ENCODE results near the gene RAB14.
"Not testable (repeated sequence)": the region's sequence is repeated elsewhere in the genome, so short reads cannot be mapped to it uniquely, and the experiment has no call there.

RAB14 gene

DNA sequence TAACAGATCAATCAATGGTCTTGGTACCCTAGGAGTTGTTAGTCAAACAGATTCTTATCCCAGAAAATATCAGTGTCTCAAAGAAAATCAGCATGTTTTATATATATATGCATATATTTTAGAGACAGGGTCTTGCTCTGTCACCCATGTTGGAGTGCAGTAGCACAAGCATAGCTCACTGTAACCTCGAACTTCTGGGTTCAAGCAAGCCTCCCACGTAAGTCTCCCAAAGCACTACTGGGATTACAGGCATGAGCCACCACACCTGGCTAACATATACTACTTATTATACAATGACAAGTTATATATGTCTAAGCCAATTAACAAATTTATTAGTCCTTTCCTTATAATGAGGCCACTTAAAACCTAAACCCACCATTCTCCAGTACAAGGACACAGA, 10.4 kb downstream of the RAB14 start:
- no peak for DNase-seq (ENCODE audit: low read depth)

DNA sequence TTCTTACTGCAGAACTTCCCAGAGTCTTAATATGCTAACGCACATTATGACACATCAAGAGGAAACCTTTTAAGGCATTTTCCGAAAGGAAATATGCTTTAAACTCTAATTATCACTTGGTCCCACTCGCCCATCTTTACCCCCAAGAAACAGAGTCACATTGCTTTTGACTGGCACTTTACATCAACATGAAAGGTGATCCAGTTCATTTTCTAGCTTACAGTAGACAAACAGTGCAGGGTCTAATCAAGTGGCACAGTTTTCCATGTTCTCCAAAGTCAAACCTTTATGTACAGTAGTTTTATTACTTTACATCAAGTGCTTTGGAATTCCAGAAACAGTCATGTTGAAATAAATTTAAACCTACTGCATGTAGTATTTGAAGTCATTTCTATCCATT, 12.0 kb downstream of the RAB14 start:
- DNase-seq (ENCODE audit: low read depth) = no peak

DNA sequence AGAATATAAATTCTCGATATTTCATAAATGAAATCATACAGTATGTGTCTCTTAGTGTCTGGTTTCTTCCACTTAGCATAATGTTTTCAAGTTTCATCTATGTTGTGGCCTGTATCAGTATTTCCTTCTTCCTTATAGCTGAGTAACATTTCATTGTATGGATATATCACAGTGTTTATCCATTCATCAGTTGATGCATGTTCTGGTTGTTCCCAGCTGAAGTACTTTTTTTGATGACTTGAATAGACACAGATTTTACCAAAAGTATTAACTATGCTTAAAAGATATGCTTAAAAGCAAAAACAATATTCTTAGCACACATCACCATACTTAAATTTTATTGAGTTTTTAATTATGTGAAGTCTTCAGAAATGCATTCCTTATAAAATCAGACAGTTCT, 12.7 kb downstream of the RAB14 start:
- DNase-seq (ENCODE audit: low read depth) = no peak

DNA sequence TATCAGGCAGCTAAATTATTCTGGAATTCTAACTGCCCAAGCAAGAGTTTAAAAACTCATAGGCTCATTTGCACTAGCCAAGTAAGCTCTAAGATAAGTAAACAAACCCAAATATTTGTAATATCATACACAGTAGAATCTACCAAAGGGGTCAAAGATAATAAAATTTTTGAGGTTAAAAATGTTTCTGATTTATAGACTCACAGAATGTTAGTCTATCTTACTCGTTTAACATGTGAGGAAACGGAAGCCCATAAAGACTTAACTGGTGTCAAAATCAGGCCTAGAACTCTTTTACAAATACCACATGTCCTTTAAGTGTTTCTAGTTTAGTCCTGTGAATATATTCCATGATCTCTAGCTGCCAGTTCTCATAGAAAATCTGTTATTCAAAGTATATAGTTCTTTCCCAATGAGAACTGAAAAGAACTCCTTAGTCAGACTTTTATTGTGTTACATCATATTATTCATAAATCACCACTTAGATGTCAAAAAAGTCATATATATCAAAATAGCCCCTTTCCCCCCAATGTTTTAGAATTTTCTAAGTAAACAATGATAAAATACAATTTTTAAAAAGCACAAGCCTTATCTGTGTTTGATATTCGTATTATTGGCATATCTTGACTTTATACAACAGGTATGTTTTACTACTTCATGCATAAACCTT, 13.9 kb downstream of the RAB14 start:
- no peak for DNase-seq (ENCODE audit: low read depth)

DNA sequence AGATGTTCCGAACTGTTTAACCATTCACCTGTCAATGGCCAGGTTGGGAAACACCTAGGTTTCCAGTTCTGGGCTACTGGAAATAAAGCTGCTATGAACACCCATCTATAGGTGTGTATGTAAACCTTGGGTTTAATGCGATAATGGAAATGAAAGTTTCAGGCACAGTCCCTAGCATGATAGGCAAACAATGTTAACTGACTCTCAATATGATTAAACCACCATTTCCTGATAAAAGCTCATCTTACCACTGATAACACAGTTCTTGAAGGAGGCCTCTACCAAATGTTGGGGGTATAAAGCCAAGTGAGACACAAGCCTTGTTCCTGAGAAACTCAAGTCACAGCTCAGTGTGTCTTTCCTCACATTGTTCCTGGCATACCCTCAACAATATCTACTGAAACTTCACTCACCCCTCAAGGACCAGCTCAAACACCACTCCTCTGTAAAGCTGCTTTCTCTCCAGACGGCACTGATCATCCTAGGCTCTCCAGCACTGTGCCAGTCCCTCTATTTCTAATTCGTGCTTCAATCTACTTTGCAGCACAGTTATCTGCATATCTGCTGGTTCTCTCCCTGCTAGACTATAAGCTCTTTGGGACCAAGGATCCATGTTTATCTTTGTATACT, 15.8 kb downstream of the RAB14 start:
- DNase-seq (ENCODE audit: low read depth) = no peak

DNA sequence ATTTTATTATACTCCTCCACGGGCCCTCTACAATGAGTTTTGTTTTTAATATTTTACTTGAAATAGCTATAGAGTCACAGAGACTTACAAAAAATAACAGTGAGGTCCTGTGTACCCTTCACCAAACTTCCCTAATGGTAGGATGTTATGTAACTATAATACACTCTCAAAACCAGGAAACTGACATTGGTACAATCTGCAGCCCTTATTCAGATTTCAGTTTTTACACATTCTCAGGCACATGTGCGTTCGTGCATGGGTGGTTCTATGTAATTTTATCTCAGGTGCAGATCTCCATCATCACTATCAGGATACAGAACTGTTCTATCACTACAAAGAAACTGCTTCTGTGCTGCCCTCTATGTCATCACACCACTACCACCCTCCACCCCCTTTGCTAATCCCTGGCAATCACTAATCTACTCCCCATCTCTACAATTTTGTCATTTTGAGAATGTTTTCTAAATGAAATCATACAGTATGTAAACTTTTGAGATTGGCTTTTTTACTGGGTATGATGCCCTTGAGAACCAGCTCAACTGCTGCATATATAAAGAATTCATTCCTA, 16.4 kb downstream of the RAB14 start:
- no peak for DNase-seq (ENCODE audit: low read depth)

DNA sequence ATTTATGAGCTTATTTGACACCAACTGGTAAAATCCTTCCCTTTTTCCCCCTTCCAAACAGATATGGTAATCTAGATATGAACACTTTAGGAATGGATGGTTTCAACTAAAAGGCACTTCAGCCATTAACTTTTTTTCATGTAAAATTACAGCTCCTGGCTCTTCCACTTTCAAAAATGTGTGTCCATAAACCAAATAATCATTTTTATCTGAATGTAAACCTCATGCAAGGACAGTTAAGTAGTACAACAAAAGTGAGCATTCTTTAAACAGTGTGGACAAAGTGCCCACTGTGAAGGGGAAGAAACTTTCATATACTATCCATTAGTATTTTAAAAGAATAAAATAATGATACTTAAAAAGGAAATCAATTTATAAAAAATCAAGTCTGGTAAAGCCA, 17.2 kb downstream of the RAB14 start:
- no peak for DNase-seq (ENCODE audit: low read depth)

DNA sequence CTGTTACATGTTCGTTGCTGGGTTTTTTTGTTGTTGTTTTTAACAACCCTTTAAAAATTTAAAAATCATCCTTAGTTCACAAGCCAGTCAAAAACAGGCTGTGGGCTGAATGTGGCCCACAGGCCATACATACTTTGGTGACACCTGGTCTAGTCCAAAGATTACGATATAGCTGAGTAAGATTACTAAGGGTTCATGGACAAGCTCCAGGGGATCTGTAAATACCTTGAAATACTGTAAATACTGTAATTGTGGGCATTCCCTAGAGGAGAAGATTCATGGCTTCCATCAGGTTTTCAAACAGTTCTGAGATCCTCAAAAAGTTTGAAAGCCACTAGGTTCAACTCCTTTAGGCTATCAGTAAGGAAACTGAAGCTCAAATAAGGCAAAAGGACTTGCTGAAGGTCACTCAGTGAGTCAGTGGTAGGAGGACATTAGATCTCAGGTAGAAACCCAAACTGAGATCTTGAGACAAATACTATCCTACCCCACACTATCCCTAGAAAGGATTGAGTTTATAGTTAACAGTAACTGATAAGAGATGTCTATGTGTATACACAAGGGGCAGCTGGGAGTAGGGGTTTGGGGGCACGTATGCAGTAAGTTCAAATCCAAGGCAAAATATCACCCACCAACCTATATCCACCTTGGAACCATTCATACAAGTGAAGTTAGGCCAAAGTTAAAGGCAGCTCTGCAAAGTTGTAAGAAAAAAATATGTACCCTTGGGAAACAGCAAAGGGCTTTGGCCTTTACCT, 17.8 kb downstream of the RAB14 start:
- no peak for DNase-seq (ENCODE audit: low read depth)

DNA sequence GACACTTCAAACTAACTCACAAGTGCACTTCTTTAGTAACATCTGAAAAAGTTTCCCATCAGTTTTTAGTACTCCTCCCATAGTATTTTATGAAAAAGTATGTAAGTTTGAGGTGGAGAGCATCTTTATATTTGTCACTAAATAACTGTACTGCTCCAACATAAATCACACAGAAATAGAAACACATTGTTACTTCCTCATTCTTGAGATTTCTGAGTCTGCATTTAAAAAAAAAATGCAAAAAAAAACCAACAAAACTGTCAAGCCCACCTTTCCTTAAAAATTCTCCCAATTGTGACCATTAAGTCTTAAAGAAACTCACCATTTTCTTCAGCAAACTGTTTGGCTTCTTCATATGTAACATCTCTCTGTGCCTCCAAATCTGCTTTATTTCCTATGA, 18.7 kb downstream of the RAB14 start:
- DNase-seq (ENCODE audit: low read depth) = no peak

DNA sequence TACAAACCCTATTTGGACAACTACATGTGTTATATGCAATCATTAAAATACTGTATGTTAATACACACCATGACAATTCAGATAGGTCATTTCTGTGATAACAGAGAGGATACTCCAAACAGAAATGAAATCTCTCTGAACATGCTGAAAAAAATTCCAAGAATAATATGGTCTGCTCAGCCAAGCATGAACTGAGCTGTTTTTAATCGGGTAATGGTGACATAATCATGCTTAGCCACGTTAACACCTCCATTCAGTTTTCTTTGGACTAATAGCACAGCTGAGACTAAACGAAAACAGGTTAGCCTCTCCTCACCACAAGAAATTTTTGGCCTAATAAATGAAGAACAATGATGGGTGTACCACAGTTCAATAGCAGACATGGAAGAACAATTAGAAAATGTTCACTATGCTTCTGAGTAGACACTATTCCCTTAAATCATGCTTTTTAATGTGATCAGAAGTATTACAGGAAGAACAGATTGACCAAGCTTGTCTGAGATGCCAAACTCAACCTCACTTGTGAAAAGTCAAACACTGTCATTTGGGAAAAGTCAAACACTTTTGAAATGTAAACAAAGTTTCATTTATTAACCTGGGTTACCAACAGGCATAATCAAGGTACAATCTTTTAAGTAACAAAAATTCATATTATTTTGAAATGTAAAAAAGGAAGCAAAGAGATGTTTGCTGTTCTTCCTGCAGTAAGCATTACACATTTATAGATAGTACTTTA, 19.4 kb downstream of the RAB14 start:
- DNase-seq (ENCODE audit: low read depth) = no peak

DNA sequence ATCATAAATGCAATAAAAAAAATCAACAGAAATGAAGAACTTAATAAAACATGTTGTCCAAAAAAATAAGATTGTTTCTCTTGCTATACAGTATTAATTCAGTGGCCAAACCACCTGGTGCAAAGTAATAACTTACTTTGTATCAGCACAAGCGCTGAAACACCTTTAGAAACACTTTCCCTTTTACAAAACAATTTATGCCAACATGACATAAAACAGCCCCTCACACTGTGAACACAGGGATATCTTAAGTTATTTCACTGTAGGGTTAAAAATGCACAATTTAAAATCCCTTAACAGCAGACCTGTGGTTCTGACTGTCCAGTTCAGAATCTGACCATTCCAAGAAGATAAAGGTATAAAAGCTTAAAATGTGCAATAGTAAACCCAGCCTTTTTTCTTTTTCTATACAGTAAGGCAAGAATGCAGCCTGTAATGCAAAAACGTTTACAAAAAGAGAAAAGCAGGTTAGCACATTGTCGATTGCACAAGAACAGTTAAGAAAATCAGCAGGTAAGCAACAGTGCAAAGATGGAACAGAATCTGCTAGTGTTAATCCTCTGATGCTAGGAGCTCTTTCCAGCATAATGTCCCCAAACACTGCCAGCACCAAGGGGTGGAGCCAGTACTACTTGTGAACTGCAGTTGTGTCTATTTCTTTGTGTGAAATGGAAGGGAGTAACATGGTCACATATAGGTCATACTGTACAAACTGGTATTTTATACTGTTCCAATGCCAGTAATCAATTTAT, 21.6 kb downstream of the RAB14 start:
- DNase-seq (ENCODE audit: low read depth) = no peak

DNA sequence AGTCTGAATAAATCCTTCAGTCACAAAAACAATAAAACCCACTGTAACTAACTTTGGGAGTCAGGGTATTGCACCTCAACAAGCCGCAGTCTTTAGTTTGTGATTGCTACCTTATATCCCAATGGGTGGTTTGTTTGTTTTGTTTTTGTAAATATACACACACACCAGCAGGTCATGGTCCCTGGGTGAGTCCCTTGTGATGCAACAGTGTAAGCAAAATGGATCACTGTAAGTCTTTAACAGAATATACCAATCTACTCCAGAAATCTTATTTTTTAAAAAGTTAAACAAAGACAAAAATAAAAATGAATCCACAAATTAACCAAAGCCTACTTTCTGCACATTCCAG, 22.3 kb downstream of the RAB14 start:
- DNase-seq (ENCODE audit: low read depth) = not testable (repeated sequence)

DNA sequence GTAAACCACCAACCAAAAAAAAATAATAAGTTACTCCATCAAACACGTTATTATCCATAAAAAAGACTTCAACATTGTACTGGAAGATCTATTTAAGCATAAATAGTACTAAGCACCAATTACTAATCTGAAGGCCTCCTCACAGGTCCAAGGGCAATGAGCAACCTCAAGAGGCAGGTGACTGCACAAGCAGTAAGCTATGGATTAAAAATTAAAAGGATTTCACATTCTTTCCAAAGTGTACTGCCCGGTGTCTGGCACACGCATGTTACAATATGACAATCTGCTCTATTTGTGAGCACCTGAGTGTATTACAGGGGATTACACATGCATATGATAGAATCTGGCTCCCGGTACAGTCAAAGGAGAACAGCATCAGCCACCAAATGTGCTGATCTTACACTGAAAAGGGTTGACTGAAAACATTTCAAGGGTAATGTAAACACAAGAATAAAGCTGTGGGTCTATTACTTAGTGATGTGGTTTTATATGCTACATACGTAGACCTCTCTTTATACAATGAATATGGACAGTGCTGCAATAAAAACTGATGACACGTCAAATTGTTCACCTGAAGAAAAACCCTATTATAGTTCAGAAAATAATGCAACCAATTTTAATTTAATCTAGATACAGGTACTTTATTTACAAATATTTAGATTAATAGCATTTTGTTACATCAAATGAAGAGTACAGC, 22.8 kb downstream of the RAB14 start:
- DNase-seq (ENCODE audit: low read depth) = no peak

DNA sequence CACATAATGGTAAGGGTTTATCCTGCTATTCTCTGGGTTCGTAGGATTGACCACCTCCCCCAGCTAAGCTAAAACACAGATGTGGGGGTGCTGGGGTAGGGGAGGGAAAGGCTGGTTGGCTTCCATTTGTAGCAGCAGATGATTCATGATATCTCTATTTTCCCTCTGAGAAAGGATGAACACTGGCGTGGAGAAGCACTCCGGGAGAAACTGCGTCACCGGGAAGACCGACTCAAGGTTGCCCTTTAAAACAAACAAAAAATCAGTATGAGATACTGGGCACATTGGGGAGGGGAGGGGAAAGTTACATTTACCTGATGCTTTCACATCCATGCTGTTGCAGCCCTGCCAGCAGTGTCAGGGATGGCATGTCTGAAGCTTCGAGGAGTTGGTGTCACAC, 28.2 kb downstream of the RAB14 start:
- no peak for DNase-seq (ENCODE audit: low read depth)

DNA sequence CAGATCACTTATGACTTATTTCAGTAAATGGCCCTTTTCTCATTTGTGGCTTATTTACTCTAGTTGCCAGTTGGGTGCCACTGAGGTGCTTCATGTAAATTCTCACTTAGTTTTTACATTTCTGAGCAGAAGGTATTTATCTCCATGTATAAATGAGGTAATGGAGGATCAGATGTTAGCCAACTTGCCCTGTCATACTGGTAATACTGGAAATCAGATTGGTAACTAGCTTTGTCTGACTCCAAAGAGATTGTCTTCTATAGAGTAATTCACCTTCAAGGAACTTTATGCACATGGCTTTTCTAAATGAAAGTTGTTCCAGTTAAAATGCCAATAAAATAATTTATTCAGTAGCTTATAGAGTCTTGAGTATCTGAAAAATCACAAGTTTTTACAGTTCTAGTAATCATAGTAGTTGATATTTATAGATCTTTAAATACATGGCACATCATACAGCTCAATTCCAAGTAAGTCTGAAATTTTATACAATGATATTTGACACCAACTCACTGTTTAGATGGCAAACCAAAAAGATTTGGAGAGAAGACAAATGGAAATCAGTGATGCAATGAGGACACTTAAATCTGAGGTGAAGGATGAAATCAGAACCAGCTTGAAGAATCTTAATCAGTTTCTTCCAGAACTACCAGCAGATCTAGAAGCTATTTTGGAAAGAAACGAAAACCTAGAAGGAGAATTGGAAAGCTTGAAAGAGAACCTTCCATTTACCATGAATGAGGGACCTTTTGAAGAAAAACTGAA, 28.8 kb downstream of the RAB14 start:
- no peak for DNase-seq (ENCODE audit: low read depth)

DNA sequence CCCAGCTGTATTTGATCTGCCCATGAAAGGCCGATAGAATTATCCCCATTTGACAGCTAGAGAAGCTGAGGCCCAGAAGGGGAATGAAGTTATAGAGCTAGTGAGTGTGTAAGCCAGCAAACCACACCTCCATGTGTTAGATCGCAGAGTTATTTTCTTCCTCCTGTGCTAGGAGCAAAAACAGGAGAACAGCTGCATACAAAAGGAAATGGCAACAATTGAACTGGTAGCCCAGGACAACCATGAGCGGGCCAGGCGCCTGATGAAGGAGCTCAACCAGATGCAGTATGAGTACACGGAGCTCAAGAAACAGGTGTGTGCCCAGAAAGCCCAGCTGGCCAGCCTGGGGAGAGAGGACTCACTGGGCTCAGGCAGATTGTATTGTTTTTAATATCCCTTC, 30.4 kb downstream of the RAB14 start:
- no peak for DNase-seq (ENCODE audit: low read depth)

DNA sequence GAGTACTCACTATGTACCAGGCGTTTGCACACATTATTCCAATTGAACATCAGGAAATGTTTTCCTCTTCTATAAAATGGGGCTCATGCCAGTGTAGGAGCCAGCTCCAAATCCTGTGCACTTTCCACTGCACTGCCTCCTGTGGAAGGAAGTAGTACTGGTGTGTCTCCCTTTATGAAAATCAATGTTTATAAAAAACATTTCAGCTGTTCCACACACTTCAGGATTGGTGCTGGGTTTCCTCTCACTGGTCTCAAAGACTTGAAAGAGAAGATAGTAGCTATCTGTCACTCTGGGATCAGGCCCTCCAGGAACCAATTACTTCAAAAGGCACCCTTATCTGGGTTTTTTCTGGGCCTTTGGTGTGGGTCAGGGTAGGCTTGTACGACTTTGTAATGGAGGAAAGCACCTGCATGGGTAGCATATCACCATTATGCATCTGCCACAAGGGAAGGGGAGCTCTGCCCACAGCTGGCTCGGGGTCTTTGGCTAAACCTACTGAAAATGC, 32.5 kb downstream of the RAB14 start:
- no peak for DNase-seq (ENCODE audit: low read depth)

DNA sequence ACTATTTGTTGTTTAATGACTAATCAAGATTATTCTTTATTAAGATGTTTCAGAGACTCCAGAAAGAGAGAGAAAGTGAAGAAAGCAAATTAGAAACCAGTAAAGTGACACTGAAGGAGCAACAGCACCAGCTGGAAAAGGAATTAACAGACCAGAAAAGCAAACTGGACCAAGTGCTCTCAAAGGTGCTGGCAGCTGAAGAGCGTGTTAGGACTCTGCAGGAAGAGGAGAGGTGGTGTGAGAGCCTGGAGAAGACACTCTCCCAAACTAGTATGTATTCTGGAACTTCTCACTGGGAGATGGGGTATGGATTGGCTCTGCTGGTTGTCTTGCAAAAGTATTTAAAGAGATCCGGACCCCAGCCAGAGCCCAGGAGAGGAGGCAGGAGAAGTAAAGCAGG, 33.6 kb downstream of the RAB14 start:
- DNase-seq (ENCODE audit: low read depth) = no peak

DNA sequence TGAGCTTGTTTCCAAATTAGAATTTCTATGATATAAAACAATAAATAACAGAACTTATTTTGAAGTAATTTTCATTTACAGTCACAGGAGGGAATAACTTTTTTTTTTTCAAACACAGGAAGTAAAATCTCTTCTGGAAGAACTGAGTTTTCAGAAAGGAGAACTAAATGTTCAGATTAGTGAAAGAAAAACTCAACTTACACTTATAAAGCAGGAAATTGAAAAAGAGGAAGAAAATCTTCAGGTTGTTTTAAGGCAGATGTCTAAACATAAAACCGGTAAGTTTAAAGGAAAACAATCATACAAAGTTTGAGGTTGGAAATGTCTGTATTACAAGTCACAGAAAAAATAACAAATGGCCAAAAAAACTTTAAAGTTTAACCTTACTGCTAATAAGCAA, 41.6 kb downstream of the RAB14 start:
- no peak for DNase-seq (ENCODE audit: low read depth)

DNA sequence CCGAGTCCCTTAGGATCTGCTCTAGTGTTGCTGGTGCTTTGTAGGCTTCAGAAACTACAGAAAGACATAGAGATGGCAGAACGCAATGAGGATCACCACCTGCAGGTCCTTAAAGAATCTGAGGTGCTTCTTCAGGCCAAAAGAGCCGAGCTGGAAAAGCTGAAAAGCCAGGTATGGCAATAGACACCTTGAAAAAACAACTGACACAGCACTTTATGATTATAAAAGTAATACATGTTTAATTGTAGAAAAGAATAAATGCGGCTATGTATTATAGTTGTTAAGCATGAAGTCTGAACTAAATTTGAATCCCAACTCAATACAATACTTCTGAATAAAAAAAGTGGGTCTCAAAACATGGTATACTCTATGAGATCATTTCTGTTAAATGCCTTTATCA, 43.7 kb downstream of the RAB14 start:
- no peak for DNase-seq (ENCODE audit: low read depth)
